Endothelial cell of umbilical vein (primary cell): Measurements from ENCODE around the gene ATAD2B. TPM values are rescaled to one million over a fixed set of nuclear protein-coding genes. Genes with fewer than 3 reads are reported as not detected.

ENCODE experiments used
- BruUV-seq: library from RNA; stranded (reverse); fragments of 400-500 nt; replicated peaks from 2 replicates; lab custom pipeline; 2021; lab: Mats Ljungman, UMichigan
- CTCF ChIA-PET: fragments of 300-600, 350-600 bp; sonication (Branson Sonifier 250); formaldehyde crosslinking; loops from one replicate; lab custom pipeline; 2021; ENCODE audit warnings: antibody characterized with exemption, inconsistent platforms; lab: Charles Lee
- POLR2A ChIA-PET: fragments of 300-600, 350-600 bp; sonication (Branson Sonifier 250); formaldehyde crosslinking; loops from one replicate; lab custom pipeline; 2021; ENCODE audit warnings: antibody characterized with exemption, inconsistent platforms; lab: Charles Lee
- DNase-seq: peaks from one replicate; pipeline ENCODE4 v3.0.0-alpha.2; 2011; ENCODE audit warnings: low read depth, low spot score
- FAIRE-seq: peaks from 2 replicates; lab custom pipeline; 2011; peaks lifted over from hg19 to GRCh38; lab: Jason Lieb, UNC
- H2AFZ ChIP-seq: 2 replicates; pipeline ENCODE4 v1.6.0; 2012; ENCODE audit warnings: low read depth, low read length, control low read depth, inconsistent platforms
- H3K27ac ChIP-seq: 2 replicates; pipeline ENCODE4 v1.5.1; 2011; ENCODE audit warnings: low read depth, mild to moderate bottlenecking, control low read depth, low read length, moderate library complexity; ENCODE audit not compliant: insufficient read depth
- H3K27me3 ChIP-seq, 2 experiments: 2 replicates each; pipeline versions ENCODE4 v1.6.0 to v1.6.1; 2011; ENCODE audit warnings: low read length in 2 of 2, mixed read lengths in 1 of 2; ENCODE audit not compliant: control insufficient read depth in 2 of 2, insufficient read depth in 2 of 2
- H3K36me3 ChIP-seq, 2 experiments: 2 replicates in 1 of 2; 3 replicates in 1 of 2; pipeline ENCODE4 v1.5.1; 2011; ENCODE audit warnings: low read length in 2 of 2, mild to moderate bottlenecking in 1 of 2, moderate library complexity in 1 of 2; ENCODE audit not compliant: control insufficient read depth in 2 of 2, insufficient read depth in 2 of 2; ENCODE audit errors: extremely low read depth in 1 of 2
- H3K4me1 ChIP-seq: 3 replicates; pipeline ENCODE4 v1.5.1; 2011; ENCODE audit warnings: mild to moderate bottlenecking, low read length; ENCODE audit not compliant: control insufficient read depth, insufficient read depth; ENCODE audit errors: extremely low read depth
- H3K4me2 ChIP-seq: 2 replicates; pipeline ENCODE4 v1.6.1; 2011; ENCODE audit warnings: low read length, control low read depth, mixed read lengths; ENCODE audit not compliant: insufficient read depth
- H3K4me3 ChIP-seq, 3 experiments: fragments of 200-600 bp in 1 of 3; sonication (generic), shearing (Covaris generic) in 1 of 3; replicated peaks in 1 of 3; 2 replicates each; pipeline ENCODE4 v1.5.1; 2011 to 2016; ENCODE audit warnings: control low read depth in 3 of 3, low read length in 3 of 3, mild to moderate bottlenecking in 2 of 3, inconsistent platforms in 1 of 3, low read depth in 1 of 3, moderate library complexity in 1 of 3; ENCODE audit not compliant: insufficient read depth in 1 of 3
- H3K79me2 ChIP-seq: 2 replicates; pipeline ENCODE4 v1.6.0; 2012; ENCODE audit warnings: low read length, inconsistent platforms; ENCODE audit not compliant: control insufficient read depth, insufficient read depth
- H3K9ac ChIP-seq: replicated peaks from 2 replicates; pipeline ENCODE3; 2011; ENCODE audit warnings: low read length, control low read depth; ENCODE audit not compliant: insufficient read depth; ENCODE audit errors: extremely low read depth
- H3K9me1 ChIP-seq: replicated peaks from 3 replicates; pipeline ENCODE4 v1.6.0; 2011; ENCODE audit warnings: mild to moderate bottlenecking, low read length; ENCODE audit not compliant: control insufficient read depth, insufficient read depth; ENCODE audit errors: extremely low read depth
- H3K9me3 ChIP-seq: replicated peaks from 2 replicates; pipeline ENCODE4 v1.5.1; 2012; ENCODE audit warnings: low read length, inconsistent platforms; ENCODE audit not compliant: control insufficient read depth, insufficient read depth
- H4K20me1 ChIP-seq: replicated peaks from 2 replicates; pipeline ENCODE3; 2011; ENCODE audit warnings: mild to moderate bottlenecking, low read length; ENCODE audit not compliant: control insufficient read depth, insufficient read depth; ENCODE audit errors: extremely low read depth
- EZH2 ChIP-seq: IDR thresholded peaks from 2 replicates; pipeline ENCODE4 v1.6.1; 2012; ENCODE audit warnings: borderline replicate concordance, low read depth, mild to moderate bottlenecking, moderate library complexity, low read length, inconsistent platforms; ENCODE audit not compliant: severe bottlenecking
- FOS ChIP-seq: IDR thresholded peaks from 2 replicates; pipeline ENCODE4 v1.6.1; 2011; ENCODE audit warnings: mild to moderate bottlenecking, low read length, moderate library complexity, borderline replicate concordance; ENCODE audit not compliant: insufficient read depth
- GATA2 ChIP-seq: IDR thresholded peaks from 2 replicates; pipeline ENCODE4 v1.7.0; 2011; ENCODE audit warnings: low read depth, mild to moderate bottlenecking, moderate library complexity, mixed read lengths, low read length; ENCODE audit not compliant: insufficient read length, insufficient read depth
- JUN ChIP-seq: IDR thresholded peaks from 2 replicates; pipeline ENCODE4 v1.6.1; 2011; ENCODE audit warnings: borderline replicate concordance, low read depth; ENCODE audit not compliant: insufficient read length, insufficient read depth
- MYC ChIP-seq: IDR thresholded peaks from one replicate; pipeline ENCODE4 v1.6.1; 2011; ENCODE audit warnings: mild to moderate bottlenecking, low read depth, low read length
- POLR2A ChIP-seq: IDR thresholded peaks from 2 replicates; pipeline ENCODE4 v1.6.1; 2012; ENCODE audit warnings: low read depth, mild to moderate bottlenecking, control low read depth, low read length
- POLR2AphosphoS5 ChIP-seq: IDR thresholded peaks from 2 replicates; pipeline ENCODE4 v1.6.1; 2012; ENCODE audit warnings: low read depth, mild to moderate bottlenecking, control low read depth, low read length, moderate library complexity; ENCODE audit not compliant: insufficient read depth
- dilution Hi-C: fragments of 300-500 bp; cut with MboI; formaldehyde crosslinking; loops from one replicate; pipeline ENCODE4 v1.15.0; 2019; ENCODE audit warnings: low sequenced_read_pairs; ENCODE audit not compliant: extremely low pct_ligation_motif_present
- intact Hi-C: fragments of 100-400 bp; cut with micrococcal nuclease; formaldehyde crosslinking; loops from one replicate; pipeline ENCODE4 v1.10.0; 2022
- polyA plus RNA-seq, 4 experiments: library from polyadenylated mRNA; depleted of rRNA in 3 of 4; stranded (reverse) in 3 of 4; unstranded in 1 of 4; fragments of >200 nt; gene quantifications; 2 replicates each; pipeline versions ENCODE4 v1.2.1 to v1.2.3, GENCODE V29; 2011 to 2012; ENCODE audit warnings: missing spikeins in 1 of 4
- total RNA-seq: library from RNA; stranded (reverse); gene quantifications from 2 replicates; pipeline ENCODE4 v1.2.3, GENCODE V29; 2021
- TF ChIP-seq, protein P1 (sequence below): IDR thresholded peaks from 2 replicates; pipeline ENCODE4 v1.6.1; 2011; ENCODE audit not compliant: insufficient read depth, insufficient read length
- TF ChIP-seq, protein P2 (sequence below), 2 donors: IDR thresholded peaks; 1 replicate in 1 of 2; 2 replicates in 1 of 2; pipeline ENCODE4 v1.5.1; 2011; ENCODE audit warnings: low read length in 2 of 2, mild to moderate bottlenecking in 2 of 2, moderate library complexity in 2 of 2, control low read depth in 1 of 2, inconsistent platforms in 1 of 2, low read depth in 1 of 2; ENCODE audit not compliant: insufficient read depth in 1 of 2; ENCODE audit errors: extremely low read depth in 1 of 2

ATAD2B gene
- total and polyA plus RNA-seq, 2 donors (not counting 3 experiments of a cell fraction or from before 2014, with no cell fraction given) = 2.5 to 19.1 TPM

DNA sequence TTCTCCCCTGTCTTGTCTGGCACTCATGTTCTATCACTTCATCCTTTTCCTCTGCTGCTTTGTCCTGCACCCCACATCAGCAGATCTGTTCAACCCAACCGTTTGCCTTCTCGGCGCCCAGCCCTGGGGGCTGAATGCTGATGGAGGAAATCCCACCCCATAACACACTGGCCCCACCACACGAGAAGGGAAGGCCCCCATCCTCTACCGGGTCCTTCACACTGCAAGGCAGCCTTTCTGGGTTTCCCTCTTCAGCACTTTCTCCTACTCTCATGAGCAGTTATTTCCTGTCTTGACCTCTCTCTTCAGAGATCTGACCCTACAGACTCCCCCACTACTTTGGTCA, 227.4 kb downstream of the ATAD2B start:
- TF ChIP-seq JUN (no peak), MYC (no peak), EZH2 (no peak), POLR2A (no peak), POLR2AphosphoS5 (no peak), FOS (no peak), GATA2 (no peak)
- TF ChIP-seq, protein P1, sequence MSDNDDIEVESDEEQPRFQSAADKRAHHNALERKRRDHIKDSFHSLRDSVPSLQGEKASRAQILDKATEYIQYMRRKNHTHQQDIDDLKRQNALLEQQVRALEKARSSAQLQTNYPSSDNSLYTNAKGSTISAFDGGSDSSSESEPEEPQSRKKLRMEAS = no peak
- TF ChIP-seq, protein P2, sequence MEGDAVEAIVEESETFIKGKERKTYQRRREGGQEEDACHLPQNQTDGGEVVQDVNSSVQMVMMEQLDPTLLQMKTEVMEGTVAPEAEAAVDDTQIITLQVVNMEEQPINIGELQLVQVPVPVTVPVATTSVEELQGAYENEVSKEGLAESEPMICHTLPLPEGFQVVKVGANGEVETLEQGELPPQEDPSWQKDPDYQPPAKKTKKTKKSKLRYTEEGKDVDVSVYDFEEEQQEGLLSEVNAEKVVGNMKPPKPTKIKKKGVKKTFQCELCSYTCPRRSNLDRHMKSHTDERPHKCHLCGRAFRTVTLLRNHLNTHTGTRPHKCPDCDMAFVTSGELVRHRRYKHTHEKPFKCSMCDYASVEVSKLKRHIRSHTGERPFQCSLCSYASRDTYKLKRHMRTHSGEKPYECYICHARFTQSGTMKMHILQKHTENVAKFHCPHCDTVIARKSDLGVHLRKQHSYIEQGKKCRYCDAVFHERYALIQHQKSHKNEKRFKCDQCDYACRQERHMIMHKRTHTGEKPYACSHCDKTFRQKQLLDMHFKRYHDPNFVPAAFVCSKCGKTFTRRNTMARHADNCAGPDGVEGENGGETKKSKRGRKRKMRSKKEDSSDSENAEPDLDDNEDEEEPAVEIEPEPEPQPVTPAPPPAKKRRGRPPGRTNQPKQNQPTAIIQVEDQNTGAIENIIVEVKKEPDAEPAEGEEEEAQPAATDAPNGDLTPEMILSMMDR (IDR thresholded peaks at IDR 0.05; ENCODE audit: extremely low read depth in 1 of 2, insufficient read depth in 1 of 2, low read depth in 1 of 2, low read length in 2 of 2) = no peak
- H3K9me1 ChIP-seq = no peaks in the 10 kb centered on the region
- dilution Hi-C loops = no loop called here
- no peak overlapping the region for H3K4me3 ChIP-seq
- no peak for FAIRE-seq
- H3K27ac ChIP-seq = no peak overlapping the region
- no peaks in the 10 kb centered on the region for H3K79me2 ChIP-seq
- ChIA-PET POLR2A (no interaction called here), CTCF (no interaction called here)
- no peak overlapping the region for H3K4me2 ChIP-seq
- no TSS peak for BruUV-seq
- no peaks in the 10 kb centered on the region for H3K9me3 ChIP-seq
- no peak overlapping the region for H3K9ac ChIP-seq
- DNase-seq = no peak
- no peaks in the 10 kb centered on the region for H4K20me1 ChIP-seq
- H3K4me1 ChIP-seq = no peaks in the 10 kb centered on the region
- no peak overlapping the region for H2AFZ ChIP-seq
- intact Hi-C loops = no loop called here
- H3K27me3 ChIP-seq = no peaks in the 10 kb centered on the region
- H3K36me3 ChIP-seq = peaks cover 0 to 3% of the 10 kb centered on the region in 2 experiments
